ENCODE data around the gene CEP152.

CEP152 gene

DNA sequence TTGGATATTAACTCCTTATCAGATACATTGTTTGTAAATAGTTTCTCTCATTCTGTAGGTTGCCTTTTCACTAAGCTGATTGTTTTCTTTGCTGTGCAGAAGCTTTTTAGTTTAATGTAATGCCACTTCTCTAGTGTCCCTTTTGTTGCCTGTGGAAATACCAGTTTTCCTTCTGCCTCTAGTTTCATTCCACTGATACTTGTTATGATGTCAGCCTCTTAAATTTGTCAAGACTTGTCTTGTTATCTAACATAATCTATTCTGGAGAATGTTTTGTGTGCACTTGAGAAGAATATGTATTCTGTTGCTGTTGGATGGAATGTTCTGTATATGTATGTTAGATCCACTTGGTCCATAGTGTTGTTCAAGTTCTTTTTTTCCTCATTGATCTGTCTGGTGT lies 18.0 kb upstream of the CEP152 start:
- DNase-seq (ENCODE audit: low read depth): no peak
- TF ChIP-seq, protein P1, sequence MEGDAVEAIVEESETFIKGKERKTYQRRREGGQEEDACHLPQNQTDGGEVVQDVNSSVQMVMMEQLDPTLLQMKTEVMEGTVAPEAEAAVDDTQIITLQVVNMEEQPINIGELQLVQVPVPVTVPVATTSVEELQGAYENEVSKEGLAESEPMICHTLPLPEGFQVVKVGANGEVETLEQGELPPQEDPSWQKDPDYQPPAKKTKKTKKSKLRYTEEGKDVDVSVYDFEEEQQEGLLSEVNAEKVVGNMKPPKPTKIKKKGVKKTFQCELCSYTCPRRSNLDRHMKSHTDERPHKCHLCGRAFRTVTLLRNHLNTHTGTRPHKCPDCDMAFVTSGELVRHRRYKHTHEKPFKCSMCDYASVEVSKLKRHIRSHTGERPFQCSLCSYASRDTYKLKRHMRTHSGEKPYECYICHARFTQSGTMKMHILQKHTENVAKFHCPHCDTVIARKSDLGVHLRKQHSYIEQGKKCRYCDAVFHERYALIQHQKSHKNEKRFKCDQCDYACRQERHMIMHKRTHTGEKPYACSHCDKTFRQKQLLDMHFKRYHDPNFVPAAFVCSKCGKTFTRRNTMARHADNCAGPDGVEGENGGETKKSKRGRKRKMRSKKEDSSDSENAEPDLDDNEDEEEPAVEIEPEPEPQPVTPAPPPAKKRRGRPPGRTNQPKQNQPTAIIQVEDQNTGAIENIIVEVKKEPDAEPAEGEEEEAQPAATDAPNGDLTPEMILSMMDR (conservative IDR thresholded peaks at IDR 0.05; ENCODE audit: low read depth, low read length): no peak
- H3K4me3 ChIP-seq (ENCODE audit: low read depth, low read length): no peak overlapping the region

DNA sequence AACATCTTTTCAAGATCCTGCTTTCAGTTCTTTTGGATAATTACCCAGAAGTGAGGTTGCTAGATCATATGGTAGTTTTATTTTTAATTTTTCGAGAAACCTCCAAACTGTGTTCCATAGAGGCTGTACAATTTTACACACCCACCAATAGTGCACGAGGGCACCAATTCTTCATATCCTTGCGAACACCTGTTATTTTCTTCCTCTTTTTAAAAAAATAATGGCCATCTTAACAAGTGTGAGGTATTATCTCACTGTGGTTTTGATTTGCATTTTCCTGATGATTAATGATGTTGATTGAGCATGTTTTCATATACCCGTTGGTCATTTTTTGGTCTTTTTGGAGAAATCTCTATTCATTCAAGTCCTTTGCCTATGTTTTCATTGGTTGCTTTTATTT lies 17.6 kb upstream of the CEP152 start:
- no peak overlapping the region for H3K4me3 ChIP-seq (ENCODE audit: low read depth, low read length)
- no peak for DNase-seq (ENCODE audit: low read depth)
- TF ChIP-seq, protein P1 (conservative IDR thresholded peaks at IDR 0.05; ENCODE audit: low read depth, low read length): no peak

DNA sequence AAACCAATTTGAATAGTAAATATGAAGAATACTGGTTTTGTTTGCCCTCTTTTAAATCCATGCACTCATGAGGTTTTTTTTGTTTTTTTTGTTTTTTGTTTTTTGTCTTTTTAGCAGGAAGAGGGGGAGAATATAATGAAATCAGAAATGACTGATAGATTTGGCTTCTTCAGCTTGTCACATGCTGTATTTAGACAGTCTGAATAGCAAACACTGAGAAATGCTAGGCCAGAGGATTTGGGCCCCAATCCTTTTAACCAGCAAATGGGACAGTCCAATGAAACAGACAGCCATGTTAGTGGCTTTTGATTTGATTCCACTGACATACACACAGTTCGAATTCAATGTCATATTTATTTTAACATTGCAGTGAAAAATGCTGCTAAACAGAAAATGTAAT lies 14.2 kb upstream of the CEP152 start:
- no peak for DNase-seq (ENCODE audit: low read depth)
- TF ChIP-seq, protein P1 (conservative IDR thresholded peaks at IDR 0.05; ENCODE audit: low read depth, low read length): no peak
- H3K4me3 ChIP-seq (ENCODE audit: low read depth, low read length): no peak overlapping the region

DNA sequence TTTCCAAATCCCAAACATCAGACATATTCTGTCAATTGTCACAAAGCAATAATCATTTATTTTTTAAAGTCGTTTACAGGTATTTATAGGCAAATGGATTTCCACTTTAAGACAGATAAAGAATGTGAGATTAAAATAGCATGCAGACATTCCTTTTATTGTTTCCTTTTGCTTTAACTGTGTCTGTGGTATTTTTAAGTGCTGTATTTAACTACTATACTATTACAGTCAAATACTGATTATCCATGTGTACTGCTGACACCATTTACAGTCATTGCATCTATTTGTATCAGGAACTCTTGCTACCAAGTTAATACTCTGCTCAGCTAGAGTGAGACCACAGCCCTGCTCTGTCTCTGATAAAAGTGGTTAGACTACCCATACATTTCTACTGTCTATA lies 12.8 kb upstream of the CEP152 start:
- no peak for DNase-seq (ENCODE audit: low read depth)
- no peak overlapping the region for H3K4me3 ChIP-seq (ENCODE audit: low read depth, low read length)
- TF ChIP-seq, protein P1 (conservative IDR thresholded peaks at IDR 0.05; ENCODE audit: low read depth, low read length): no peak

DNA sequence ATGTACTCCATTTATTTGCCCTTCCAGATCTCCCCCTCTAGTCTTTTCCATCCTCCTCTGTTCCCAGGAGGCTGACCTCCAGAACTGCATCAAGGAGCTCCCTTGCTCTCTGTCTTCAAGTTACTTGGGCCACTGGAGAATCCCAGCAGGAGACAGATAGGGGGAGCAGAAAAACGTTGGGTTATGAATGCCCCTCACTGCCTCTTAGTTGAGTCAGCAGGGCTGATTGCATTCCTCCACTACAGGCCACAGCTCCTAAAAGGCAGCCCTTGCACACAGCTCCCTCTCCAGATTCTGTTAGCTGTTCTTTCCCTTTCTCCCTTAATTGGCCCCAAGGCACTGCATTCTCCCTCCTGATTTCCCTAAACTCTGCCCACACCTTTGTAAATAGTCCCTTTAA lies 12.4 kb upstream of the CEP152 start:
- TF ChIP-seq, protein P1 (conservative IDR thresholded peaks at IDR 0.05; ENCODE audit: low read depth, low read length): no peak
- peak; percentile 55 for DNase-seq (ENCODE audit: low read depth)
- no peak overlapping the region for H3K4me3 ChIP-seq (ENCODE audit: low read depth, low read length)

DNA sequence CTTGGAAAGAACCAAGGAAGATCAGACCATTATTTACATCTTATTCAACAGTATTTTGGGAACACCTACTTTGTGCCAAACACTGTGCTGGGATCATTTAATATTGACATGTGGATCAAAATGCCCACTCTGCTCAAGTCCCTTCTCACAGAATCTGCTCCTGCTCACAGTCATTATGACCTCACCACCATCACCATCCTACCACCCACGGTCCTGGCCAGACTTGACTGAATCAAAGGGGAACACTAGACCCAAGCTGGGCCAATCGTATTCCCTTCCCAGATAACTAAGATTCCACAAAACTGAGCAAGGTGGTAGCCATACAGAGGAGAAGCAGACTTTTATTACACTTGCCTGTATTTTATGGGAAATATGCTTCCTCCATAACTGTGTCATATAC lies 3.4 kb upstream of the CEP152 start:
- TF ChIP-seq, protein P1 (conservative IDR thresholded peaks at IDR 0.05; ENCODE audit: low read depth, low read length): no peak
- no peak for DNase-seq (ENCODE audit: low read depth)

DNA sequence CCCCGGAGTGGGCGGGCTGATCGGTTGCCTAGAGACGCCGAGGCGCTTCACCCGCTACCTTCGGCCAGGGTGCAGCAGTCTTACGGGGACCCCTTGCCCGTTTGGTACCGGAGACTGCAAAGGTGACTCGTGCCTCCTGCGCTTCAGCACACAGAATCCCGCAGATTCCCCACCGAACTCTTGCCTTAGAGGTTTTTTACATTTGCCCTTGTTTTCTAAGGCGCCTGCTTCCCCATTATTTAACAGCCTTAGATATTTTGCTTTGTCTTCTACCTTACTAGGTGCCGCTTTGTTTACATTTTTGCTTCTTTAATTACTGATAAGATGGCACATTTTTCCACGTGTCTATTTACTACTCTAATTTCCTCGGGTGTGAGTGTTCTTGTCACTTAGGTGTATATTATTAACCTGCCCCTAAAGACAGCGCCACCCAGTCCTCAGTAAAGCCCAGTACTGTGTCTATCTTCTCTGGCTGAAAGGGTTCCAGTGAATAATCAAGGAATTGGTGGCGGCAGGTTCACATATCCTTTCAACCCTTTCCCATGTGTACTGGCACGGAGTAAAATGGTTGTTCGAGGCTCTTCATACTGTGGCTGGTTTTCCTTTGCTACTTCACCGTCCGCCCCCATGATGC lies 573 bp upstream of the CEP152 start:
- peak overlapping the region; percentile 92 for H3K4me3 ChIP-seq (ENCODE audit: low read depth, low read length)
- DNase-seq (ENCODE audit: low read depth): no peak
- TF ChIP-seq, protein P1 (conservative IDR thresholded peaks at IDR 0.05; ENCODE audit: low read depth, low read length): peak; percentile 31

More for the DNA sequence above, 3.4 kb upstream of the CEP152 start:
- no peak overlapping the region for H3K4me3 ChIP-seq (ENCODE audit: low read depth, low read length)

Data from choroid plexus epithelial cell (primary cell).